OCI-M2 (cell line): ENCODE results near the gene ACLY.

Experiments used
- DNase-seq: peaks from one replicate; lab custom pipeline; 2025; ENCODE audit not compliant: unreplicated experiment; lab: John Stamatoyannopoulos, UW

The ACLY gene

DNA sequence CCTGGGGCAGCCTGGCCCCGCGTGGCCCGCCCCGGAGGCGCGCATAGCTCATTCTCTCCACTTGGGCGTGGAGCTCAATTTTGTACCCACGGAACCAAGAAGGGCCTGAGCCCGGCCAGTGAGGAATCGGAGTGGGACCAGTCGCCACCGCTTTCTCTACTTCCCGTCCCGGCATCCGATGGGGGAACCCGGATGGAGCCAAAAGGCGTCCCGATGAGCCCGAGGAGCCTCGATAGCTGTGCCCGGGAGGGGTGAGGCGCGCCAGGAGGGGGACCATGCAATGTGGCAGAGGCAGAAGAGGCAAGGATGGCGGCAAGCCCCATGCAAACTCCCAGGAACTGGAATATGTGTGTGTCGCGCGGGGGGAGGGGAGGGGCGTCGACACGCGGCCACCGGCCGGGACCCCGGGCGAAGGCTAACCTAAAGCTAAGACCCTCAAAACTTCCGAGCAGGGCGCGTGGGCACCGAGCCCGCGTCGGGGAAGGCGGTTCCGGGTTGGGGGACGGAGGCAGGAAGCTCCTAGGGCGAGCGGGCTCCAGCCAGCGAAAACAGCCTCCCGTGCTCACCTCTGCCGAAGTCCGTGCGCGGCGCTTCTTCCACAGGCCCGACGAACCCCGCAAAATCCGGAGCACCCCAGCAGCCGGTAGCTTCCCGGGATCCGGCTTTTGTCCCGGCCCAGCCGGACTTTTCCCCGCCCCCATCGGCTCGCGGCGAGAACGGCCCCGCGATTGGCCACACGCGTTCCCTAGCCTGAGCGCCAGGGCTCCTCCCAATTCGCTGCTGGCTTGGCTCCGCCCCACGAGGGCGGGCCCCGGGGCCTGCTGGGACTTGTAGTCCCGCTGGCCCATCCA is at the start of gene ACLY:
Gene ACLY, minus strand, starts transcription at position 638 of the 851 bp plus-strand sequence. CDS start 5,078 bp downstream, outside the sequence.
- no peak for DNase-seq

DNA sequence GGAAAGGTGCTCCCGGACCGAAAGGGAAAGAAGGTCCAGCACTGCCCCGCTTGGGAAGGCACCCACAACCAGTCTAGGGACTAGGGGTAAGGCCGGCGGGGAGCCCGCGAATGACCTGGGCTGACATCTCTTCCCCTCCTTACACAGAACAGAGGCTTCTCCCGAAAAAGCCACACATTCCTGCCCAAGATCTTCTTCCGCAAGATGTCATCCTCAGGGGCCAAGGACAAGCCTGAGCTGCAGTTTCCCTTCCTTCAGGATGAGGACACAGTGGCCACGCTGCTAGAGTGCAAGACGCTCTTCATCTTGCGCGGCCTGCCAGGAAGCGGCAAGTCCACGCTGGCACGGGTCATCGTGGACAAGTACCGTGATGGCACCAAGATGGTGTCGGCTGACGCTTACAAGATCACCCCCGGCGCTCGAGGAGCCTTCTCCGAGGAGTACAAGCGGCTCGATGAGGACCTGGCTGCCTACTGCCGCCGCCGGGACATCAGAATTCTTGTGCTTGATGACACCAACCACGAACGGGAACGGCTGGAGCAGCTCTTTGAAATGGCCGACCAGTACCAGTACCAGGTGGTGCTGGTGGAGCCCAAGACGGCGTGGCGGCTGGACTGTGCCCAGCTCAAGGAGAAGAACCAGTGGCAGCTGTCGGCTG is 49.3 kb upstream of the ACLY start:
- DNase-seq: no peak

DNA sequence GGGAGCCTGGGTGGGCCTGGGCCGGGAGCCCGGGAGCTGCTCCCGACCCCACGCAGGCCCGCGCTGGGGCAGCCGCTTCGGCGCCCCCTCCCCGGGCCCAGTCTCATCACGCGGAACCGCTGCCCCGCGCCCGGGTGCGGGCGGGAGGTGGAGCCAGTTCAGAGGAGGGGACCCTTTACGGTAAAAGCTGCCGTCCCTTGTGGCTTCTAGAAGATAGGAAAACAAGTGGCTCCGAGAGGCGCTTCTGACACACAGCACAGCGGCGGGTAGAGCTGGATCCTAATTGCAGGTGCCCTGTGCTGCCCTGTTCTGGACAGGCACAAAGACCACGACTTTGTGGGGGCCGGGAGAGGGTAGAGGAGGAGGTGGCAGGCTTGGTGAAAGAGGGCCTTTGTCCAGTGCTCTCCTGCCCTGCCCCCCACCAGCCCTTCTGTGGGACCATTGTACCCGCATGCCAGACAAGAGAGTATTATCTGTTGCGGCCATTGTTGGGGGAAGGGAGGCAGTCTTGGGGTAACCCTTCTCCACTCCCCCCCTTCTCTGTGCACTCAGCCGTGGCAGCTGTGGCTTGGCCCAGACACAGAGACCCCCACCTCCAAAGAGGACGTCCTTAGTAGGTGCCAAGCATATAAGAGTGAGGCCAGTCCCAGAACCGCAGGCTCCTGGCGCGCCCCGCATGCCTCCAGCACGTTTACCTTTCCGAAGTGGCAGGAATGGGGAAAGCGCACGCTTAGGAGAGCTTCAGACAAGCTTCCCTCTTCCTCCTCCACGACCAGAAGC is 48.6 kb upstream of the ACLY start:
- no peak for DNase-seq

GRCh38 chr17:41966463-41967140 is 47.9 kb upstream of the ACLY start, which contains the start of gene CNP:
Gene CNP (plus strand): TSS chr17:41966795. CDS start chr17:41966885, 90 bp downstream.
- no peak for DNase-seq

DNA sequence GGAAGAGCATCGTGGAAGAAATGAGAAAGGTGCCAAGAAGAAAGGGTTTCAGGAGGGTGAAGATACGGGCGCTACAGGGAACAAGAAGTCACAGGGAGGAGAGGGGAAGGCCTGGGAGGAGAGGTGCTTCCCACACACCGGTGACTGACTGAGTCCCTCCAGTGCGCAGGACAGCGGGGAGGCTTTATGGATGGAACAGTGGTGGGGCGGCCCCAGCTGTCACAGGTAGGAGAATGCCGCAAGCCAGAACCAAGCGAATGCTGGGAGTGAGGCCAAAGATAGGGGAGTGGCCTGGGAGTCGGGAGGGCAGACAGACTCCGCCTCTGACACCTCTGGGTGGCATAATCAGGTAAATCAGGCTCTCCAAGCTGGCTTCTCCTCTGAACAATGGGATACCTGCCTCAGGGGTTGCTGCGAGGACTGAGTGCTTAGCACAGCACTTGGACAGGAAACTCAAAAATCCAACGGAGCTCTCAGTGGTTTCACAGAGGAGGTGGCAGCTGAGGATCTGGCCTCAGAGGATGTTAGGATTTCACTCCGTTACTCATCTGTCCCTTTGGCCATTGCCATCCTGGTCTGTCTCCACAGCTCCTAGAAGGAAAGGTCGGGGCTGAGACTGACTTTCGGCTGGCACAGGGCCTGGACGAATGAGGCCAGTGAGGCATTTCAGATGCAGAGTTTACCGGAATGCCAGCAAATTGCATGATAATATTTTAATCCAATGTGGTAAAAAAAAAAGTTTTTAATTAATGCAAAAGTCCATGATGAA is 47.1 kb upstream of the ACLY start:
- no peak for DNase-seq

DNA sequence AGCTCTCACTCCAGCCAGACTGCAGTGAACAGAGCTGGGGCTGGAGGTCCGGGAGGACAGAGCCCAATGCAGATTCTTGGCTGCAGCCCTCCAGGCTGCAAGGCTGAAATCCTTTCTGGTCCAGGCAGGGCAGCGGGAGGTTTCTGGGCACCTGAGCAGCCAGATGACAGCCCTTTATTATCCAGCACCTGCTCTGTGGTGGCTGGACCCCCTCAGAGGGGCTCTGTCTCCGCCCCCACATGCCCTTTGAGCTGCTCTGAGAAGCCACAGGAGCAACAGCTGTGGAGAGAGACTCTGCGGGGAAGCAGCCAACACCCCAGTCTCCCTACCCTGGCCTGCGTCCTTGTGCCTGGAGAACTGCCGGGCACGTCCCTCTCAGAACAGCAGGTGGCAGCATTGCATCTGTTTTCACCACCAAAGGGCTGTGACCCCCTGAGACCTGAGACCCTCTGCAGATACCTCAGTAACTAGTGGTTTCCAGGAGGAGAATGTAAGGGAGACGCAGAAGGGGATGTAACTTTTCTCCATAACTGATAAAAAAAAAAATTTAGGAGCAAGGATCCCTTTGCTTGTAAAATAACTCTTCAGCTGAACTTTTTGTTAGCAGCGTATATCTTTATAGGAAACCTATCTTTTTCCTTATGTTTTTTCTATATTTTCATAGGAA is 44.1 kb upstream of the ACLY start:
- DNase-seq: peak; percentile 23

DNA sequence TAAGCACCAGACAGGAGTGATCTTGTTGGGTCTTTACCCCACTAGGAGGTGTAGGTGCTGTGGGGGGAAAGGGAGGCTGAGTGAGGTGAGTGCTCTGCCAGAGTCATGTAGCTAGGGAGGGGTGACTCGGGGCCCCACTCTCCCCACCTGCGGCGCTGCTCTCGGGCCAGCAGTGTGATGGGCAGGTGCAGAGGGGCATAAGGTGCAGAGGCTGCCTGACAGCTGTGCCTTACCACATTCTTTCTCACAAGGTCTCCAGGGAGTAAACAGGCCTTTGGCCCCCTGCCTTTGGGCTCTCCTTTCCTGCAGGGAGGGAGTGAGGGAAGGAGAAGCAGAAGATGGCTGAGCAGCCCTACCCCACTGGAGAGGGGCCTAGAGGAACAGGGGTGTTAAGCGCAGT is 43.4 kb upstream of the ACLY start:
- no peak for DNase-seq

- no peak for DNase-seq
These were observed 40.8 kb upstream of the ACLY start for GRCh38 chr17:41959336-41960095.

- DNase-seq: no peak
These were observed 40.2 kb upstream of the ACLY start for GRCh38 chr17:41959030-41959335.

- no peak for DNase-seq
These were observed 39.2 kb upstream of the ACLY start for GRCh38 chr17:41957869-41958439.

DNA sequence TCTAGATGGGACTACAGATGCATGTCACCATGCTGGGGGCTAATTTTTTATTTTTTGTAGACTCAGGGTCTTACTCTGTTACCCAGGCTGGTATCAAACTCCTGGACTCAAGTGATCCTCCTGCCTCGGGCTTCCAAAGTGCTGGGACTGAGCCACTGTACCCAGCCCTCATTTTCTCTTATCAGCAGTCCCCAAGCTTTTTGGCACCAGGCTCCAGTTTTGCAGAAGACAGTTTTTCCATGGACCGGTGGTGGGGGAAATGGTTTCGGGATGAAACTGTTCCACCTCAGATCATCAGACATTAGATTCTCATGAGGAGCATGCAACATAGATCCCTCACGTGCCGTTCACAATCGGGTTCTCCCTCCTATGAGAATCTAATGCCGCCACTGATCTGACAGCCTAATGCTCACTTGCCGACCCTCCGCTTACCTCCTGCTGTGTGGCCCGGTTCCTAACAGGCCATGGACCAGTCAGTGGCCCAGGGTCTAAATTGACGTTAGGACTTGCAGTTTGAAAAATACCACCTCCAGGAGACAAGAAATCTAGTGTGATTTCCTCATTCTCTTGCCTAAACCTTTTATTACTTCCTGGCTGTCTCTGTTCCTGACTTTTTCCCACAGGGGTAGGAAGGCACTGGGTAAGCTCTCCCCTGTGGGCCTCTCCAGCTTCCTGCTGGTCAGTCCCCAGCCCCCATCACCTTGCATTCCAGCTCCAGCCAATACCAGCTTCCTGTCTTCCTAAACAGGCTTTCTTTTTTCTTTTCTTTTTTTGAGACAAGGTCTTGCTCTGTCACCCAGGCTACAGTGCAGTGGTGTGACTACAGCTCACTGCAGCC is 38.5 kb upstream of the ACLY start:
- DNase-seq: no peak

GRCh38 chr17:41956522-41956921 is 37.8 kb upstream of the ACLY start:
- DNase-seq: no peak

- no peak for DNase-seq
These were observed 30.2 kb upstream of the ACLY start for GRCh38 chr17:41948762-41949460.

GRCh38 chr17:41944943-41945342 is 26.2 kb upstream of the ACLY start:
- DNase-seq: no peak

GRCh38 chr17:41943492-41943891 is 24.7 kb upstream of the ACLY start:
- no peak for DNase-seq

DNA sequence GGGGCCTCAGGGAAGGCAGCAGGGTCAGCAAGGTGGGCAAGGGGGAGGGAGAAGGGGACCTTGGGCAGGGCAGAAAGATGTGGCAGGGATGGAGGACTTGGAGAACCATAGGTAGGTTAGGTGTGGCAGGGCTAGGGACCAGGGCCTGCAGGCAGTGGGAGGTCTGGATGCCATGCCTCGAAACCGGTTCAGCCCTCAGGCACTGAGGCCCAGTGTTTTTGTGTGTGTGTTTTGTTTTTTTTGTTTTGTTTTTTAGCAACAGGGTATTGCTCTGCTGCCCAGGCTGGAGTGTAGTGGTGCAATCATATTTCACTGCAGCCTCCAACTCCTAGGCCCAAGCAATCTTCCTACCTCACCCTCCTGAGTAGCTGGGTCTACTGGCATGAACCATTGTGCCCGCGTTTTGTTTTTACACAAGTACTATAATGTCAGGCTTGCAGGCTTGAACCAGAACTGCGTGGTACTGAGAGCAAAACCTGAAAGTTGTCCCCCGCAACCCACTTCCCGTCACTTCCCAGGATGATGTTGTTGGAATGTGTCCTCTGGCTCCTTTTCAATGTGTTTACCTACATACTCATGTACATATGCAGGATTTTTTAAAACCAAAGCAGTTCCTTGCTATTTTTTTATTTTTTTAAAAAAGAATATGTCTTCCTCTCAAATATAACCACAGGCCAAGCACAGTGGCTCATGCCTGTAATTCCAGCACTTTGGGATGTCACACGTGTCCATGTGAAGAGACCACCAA is 24.0 kb upstream of the ACLY start:
- no peak for DNase-seq

- no peak for DNase-seq
These were observed 22.4 kb upstream of the ACLY start for GRCh38 chr17:41941168-41941567.
